H1 (cell line): ENCODE data around the gene CHRD. TPM values are rescaled to one million over a fixed set of nuclear protein-coding genes. Genes with fewer than 3 reads are reported as not detected.

Experiments used
- CTCF ChIA-PET: fragments of 300-600 bp; sonication (Branson Sonifier 250); formaldehyde crosslinking; loops from one replicate; lab custom pipeline; 2021; ENCODE audit not compliant: partially characterized antibody; lab: Charles Lee
- POLR2A ChIA-PET: fragments of 300-600 bp; sonication (Branson Sonifier 250); formaldehyde crosslinking; loops from one replicate; lab custom pipeline; 2021; ENCODE audit warnings: inconsistent platforms; ENCODE audit not compliant: partially characterized antibody; lab: Charles Lee
- DNase-seq, 2 experiments: peaks; one replicate each; pipeline versions ENCODE4 v3.0.0 to v3.0.0-alpha.2; 2010 to 2022; ENCODE audit warnings: low spot score in 2 of 2, low read depth in 1 of 2, mixed read lengths in 1 of 2
- FAIRE-seq: peaks from 2 replicates; lab custom pipeline; 2011; peaks lifted over from hg19 to GRCh38; lab: Jason Lieb, UNC
- H2AFZ ChIP-seq: 2 replicates; pipeline ENCODE4 v1.8.1; 2012; ENCODE audit warnings: low read length, inconsistent platforms
- H2AK5ac ChIP-seq: 2 replicates; pipeline ENCODE4 v1.6.1; 2013; ENCODE audit warnings: low read depth, low read length
- H2BK120ac ChIP-seq: replicated peaks from 2 replicates; pipeline ENCODE3; 2013; ENCODE audit warnings: low read depth, low read length, inconsistent platforms
- H2BK12ac ChIP-seq: 2 replicates; pipeline ENCODE4 v1.6.1; 2013; ENCODE audit warnings: low read depth, low read length
- H2BK15ac ChIP-seq: 2 replicates; pipeline ENCODE4 v1.6.1; 2013; ENCODE audit warnings: low read length
- H2BK20ac ChIP-seq: 2 replicates; pipeline ENCODE4 v1.6.1; 2013; ENCODE audit warnings: low read length
- H2BK5ac ChIP-seq: 2 replicates; pipeline ENCODE4 v1.6.1; 2013; ENCODE audit warnings: low read depth, low read length
- H3K14ac ChIP-seq: 2 replicates; pipeline ENCODE4 v1.6.1; 2013; ENCODE audit warnings: inconsistent platforms; ENCODE audit not compliant: insufficient read length
- H3K18ac ChIP-seq: 2 replicates; pipeline ENCODE4 v1.6.1; 2013; ENCODE audit warnings: low read length; ENCODE audit errors: extremely low read depth
- H3K23ac ChIP-seq: 2 replicates; pipeline ENCODE4 v1.6.1; 2013; ENCODE audit warnings: inconsistent platforms; ENCODE audit not compliant: insufficient read length
- H3K23me2 ChIP-seq: 2 replicates; pipeline ENCODE4 v1.6.1; 2013; ENCODE audit warnings: low read depth, low read length
- H3K27ac ChIP-seq: 2 replicates; pipeline ENCODE4 v1.6.1; 2011; ENCODE audit warnings: low read depth, low read length, inconsistent platforms
- H3K27me3 ChIP-seq, 4 experiments: replicated peaks in 1 of 4; 1 replicate in 1 of 4; 2 replicates in 3 of 4; pipeline versions ENCODE4 v1.6.1 to v1.8.1; 2011 to 2013; ENCODE audit warnings: low read length in 3 of 4, mild to moderate bottlenecking in 3 of 4, inconsistent platforms in 2 of 4, mixed read lengths in 2 of 4, moderate library complexity in 1 of 4; ENCODE audit not compliant: control insufficient read depth in 3 of 4, insufficient read depth in 3 of 4; ENCODE audit errors: extremely low read depth in 1 of 4
- H3K36me3 ChIP-seq, 4 experiments: 2 replicates each; pipeline versions ENCODE4 v1.6.1 to v1.8.1; 2011 to 2013; ENCODE audit warnings: mild to moderate bottlenecking in 4 of 4, low read length in 3 of 4, moderate library complexity in 2 of 4, control low read depth in 1 of 4, inconsistent platforms in 1 of 4; ENCODE audit not compliant: insufficient read depth in 4 of 4, control insufficient read depth in 2 of 4
- H3K4ac ChIP-seq: replicated peaks from 2 replicates; pipeline ENCODE3; 2013; ENCODE audit warnings: low read length, low read depth, mixed read lengths, inconsistent platforms; ENCODE audit not compliant: insufficient read length
- H3K4me1 ChIP-seq, 4 experiments: replicated peaks in 1 of 4; 1 replicate in 1 of 4; 2 replicates in 3 of 4; pipeline versions ENCODE4 v1.6.1 to v1.8.1; 2011 to 2013; ENCODE audit warnings: low read length in 3 of 4, inconsistent platforms in 2 of 4, mixed read lengths in 1 of 4; ENCODE audit not compliant: insufficient read depth in 4 of 4, control insufficient read depth in 3 of 4
- H3K4me2 ChIP-seq, 2 experiments: 2 replicates each; pipeline versions ENCODE4 v1.6.1 to v1.8.1; 2011 to 2013; ENCODE audit warnings: low read depth in 2 of 2, low read length in 2 of 2, control low read depth in 1 of 2, inconsistent platforms in 1 of 2, mild to moderate bottlenecking in 1 of 2; ENCODE audit not compliant: insufficient read depth in 1 of 2
- H3K4me3 ChIP-seq, 4 experiments: fragments of 200-600, 300-600 bp in 1 of 4; sonication (generic), shearing (Covaris generic), sonication (Bioruptor Twin) in 1 of 4; 2 replicates each; pipeline versions ENCODE4 v1.5.1 to v1.8.1; 2011 to 2016; ENCODE audit warnings: low read length in 4 of 4, low read depth in 3 of 4, control low read depth in 2 of 4, inconsistent platforms in 2 of 4, mild to moderate bottlenecking in 2 of 4, mixed read lengths in 1 of 4, moderate library complexity in 1 of 4; ENCODE audit not compliant: insufficient read depth in 2 of 4; ENCODE audit errors: extremely low read depth in 1 of 4
- H3K56ac ChIP-seq: replicated peaks from 2 replicates; pipeline ENCODE3; 2013; ENCODE audit warnings: low read depth, mild to moderate bottlenecking, mixed read lengths, low read length, inconsistent platforms; ENCODE audit not compliant: insufficient read length
- H3K79me1 ChIP-seq: 2 replicates; pipeline ENCODE4 v1.6.1; 2013; ENCODE audit warnings: low read depth, low read length, control low read depth
- H3K79me2 ChIP-seq, 2 experiments: 2 replicates each; pipeline versions ENCODE4 v1.6.1 to v1.8.1; 2012 to 2013; ENCODE audit warnings: low read length in 2 of 2, mild to moderate bottlenecking in 2 of 2, inconsistent platforms in 1 of 2; ENCODE audit not compliant: insufficient read depth in 2 of 2, control insufficient read depth in 1 of 2
- H3K9ac ChIP-seq, 4 experiments: replicated peaks in 1 of 4; 1 replicate in 1 of 4; 2 replicates in 3 of 4; pipeline versions ENCODE4 v1.6.1 to v1.8.1; 2011 to 2013; ENCODE audit warnings: low read depth in 3 of 4, low read length in 3 of 4, control low read depth in 2 of 4, mild to moderate bottlenecking in 2 of 4, moderate library complexity in 2 of 4, inconsistent platforms in 1 of 4; ENCODE audit errors: extremely low read depth in 1 of 4
- H3K9me3 ChIP-seq, 2 experiments: 2 replicates each; pipeline versions ENCODE4 v1.6.1 to v1.8.1; 2012 to 2013; ENCODE audit warnings: mild to moderate bottlenecking in 2 of 2, moderate library complexity in 2 of 2, control low read depth in 1 of 2, inconsistent platforms in 1 of 2, low read depth in 1 of 2, low read length in 1 of 2, mixed read lengths in 1 of 2; ENCODE audit not compliant: insufficient read depth in 2 of 2
- H4K20me1 ChIP-seq, 2 experiments: replicated peaks in 1 of 2; 2 replicates each; pipeline versions ENCODE3 to v1.8.1; 2011 to 2013; ENCODE audit warnings: inconsistent platforms in 2 of 2, low read length in 2 of 2, mild to moderate bottlenecking in 1 of 2; ENCODE audit not compliant: insufficient read depth in 2 of 2, control insufficient read depth in 1 of 2
- H4K5ac ChIP-seq: 2 replicates; pipeline ENCODE4 v1.6.1; 2013; ENCODE audit warnings: low read length, low read depth, mixed read lengths, inconsistent platforms; ENCODE audit not compliant: insufficient read length
- H4K8ac ChIP-seq: 2 replicates; pipeline ENCODE4 v1.8.0; 2013; ENCODE audit warnings: mild to moderate bottlenecking, moderate library complexity, low read length, inconsistent platforms; ENCODE audit not compliant: insufficient read depth; ENCODE audit errors: extremely low read depth
- H4K91ac ChIP-seq: replicated peaks from 2 replicates; pipeline ENCODE3; 2013; ENCODE audit warnings: low read length, mixed read lengths, inconsistent platforms; ENCODE audit not compliant: insufficient read length
- ASH2L ChIP-seq: fragments of 200-600, 300-600 bp; sonication (generic); IDR thresholded peaks from one replicate; pipeline ENCODE4 v1.7.1; 2017; ENCODE audit warnings: low read length
- BCL11A ChIP-seq, 2 experiments: IDR thresholded peaks; one replicate each; pipeline ENCODE4 v1.6.1; 2011; ENCODE audit warnings: low read depth in 2 of 2, low read length in 2 of 2, mild to moderate bottlenecking in 2 of 2
- BRCA1 ChIP-seq: IDR thresholded peaks from 2 replicates; pipeline ENCODE4 v1.6.1; 2012; ENCODE audit warnings: low read depth, low read length, improper control_type of control experiment
- CBX8 ChIP-seq: fragments of 300-800, 300-1000 bp; sonication (generic); IDR thresholded peaks from 2 replicates; pipeline ENCODE4 v1.7.1; 2016; ENCODE audit warnings: low read depth, low read length, borderline replicate concordance
- CEBPB ChIP-seq: IDR thresholded peaks from 2 replicates; pipeline ENCODE4 v1.6.1; 2012; ENCODE audit warnings: low read depth, low read length
- EGR1 ChIP-seq: IDR thresholded peaks from 2 replicates; pipeline ENCODE4 v1.6.1; 2011; ENCODE audit warnings: low read depth, low read length, borderline replicate concordance
- JUN ChIP-seq: IDR thresholded peaks from 2 replicates; pipeline ENCODE4 v1.6.1; 2011; ENCODE audit warnings: low read depth, mild to moderate bottlenecking, improper control_type of control experiment, low read length
- KDM4A ChIP-seq: IDR thresholded peaks from one replicate; pipeline ENCODE4 v1.7.1; 2012; ENCODE audit warnings: low read depth, mild to moderate bottlenecking, moderate library complexity, low read length, inconsistent platforms; ENCODE audit not compliant: severe bottlenecking
- POLR2AphosphoS5 ChIP-seq: IDR thresholded peaks from 2 replicates; pipeline ENCODE4 v1.6.1; 2011; ENCODE audit warnings: low read depth, low read length
- RBBP5 ChIP-seq: IDR thresholded peaks from 2 replicates; pipeline ENCODE4 v1.7.1; 2012; ENCODE audit warnings: low read depth, mild to moderate bottlenecking, inconsistent platforms, low read length, moderate library complexity, borderline replicate concordance
- RNF2 ChIP-seq: fragments of 200-900, 300-1000 bp; sonication (generic); IDR thresholded peaks from 2 replicates; pipeline ENCODE4 v1.7.1; 2016; ENCODE audit warnings: borderline replicate concordance, low read depth, mild to moderate bottlenecking, antibody characterized with exemption, low read length; ENCODE audit not compliant: poor library complexity, severe bottlenecking; ENCODE audit errors: missing control alignments
- SIX5 ChIP-seq: IDR thresholded peaks from 2 replicates; pipeline ENCODE4 v1.6.1; 2011; ENCODE audit warnings: mild to moderate bottlenecking, low read depth, low read length
- SRF ChIP-seq: IDR thresholded peaks from 2 replicates; pipeline ENCODE4 v1.6.1; 2011; ENCODE audit warnings: mild to moderate bottlenecking, low read depth, low read length, moderate library complexity
- SUZ12 ChIP-seq: fragments of 200-600 bp; sonication (generic); IDR thresholded peaks from 2 replicates; pipeline ENCODE4 v1.6.1; 2012; ENCODE audit warnings: mild to moderate bottlenecking, inconsistent platforms, low read length, moderate library complexity, mixed read lengths
- TAF1 ChIP-seq: IDR thresholded peaks from 2 replicates; pipeline ENCODE4 v1.6.1; 2011; ENCODE audit warnings: mild to moderate bottlenecking, low read depth, low read length
- YY1 ChIP-seq: IDR thresholded peaks from 2 replicates; pipeline ENCODE4 v1.6.1; 2011; ENCODE audit warnings: low read depth, mild to moderate bottlenecking, low read length
- WGBS, 2 experiments: shearing (Covaris generic) in 1 of 2; methylation state at CpG; one replicate each; pipeline versions ENCODE4 v1.1.6 to v1.1.7; 2013 to 2015; ENCODE audit warnings: low lambda C conversion rate in 2 of 2, mixed read lengths in 2 of 2, inconsistent platforms in 1 of 2, low coverage in 1 of 2, missing lambda C conversion rate in 1 of 2; ENCODE audit not compliant: insufficient replicate concordance in 2 of 2, insufficient coverage in 1 of 2, insufficient read length in 1 of 2; ENCODE audit errors: extremely low coverage in 1 of 2, missing lambda C conversion rate in 1 of 2; 5-methylcytosine and 5-hydroxymethylcytosine counted together
- polyA plus RNA-seq, 7 experiments: library from polyadenylated mRNA; depleted of rRNA in 3 of 7; stranded (reverse) in 5 of 7; unstranded in 2 of 7; fragments of >200 nt in 5 of 7; fragments of 200-250 nt in 2 of 7; gene quantifications; 1 replicate in 5 of 7; 2 replicates in 1 of 7; 4 replicates in 1 of 7; pipeline versions ENCODE4 v1.2.1 to v1.2.3, GENCODE V29; 2011 to 2013; ENCODE audit warnings: missing spikeins in 2 of 7, mixed read lengths in 2 of 7
- total RNA-seq: library from RNA; stranded (reverse); fragmentation: NEBNext Ultra II Directional; extraction: Animal tissue kit (Norgen Biotek cat#: 25700); gene quantifications from 2 replicates; pipeline ENCODE4 v1.2.1, GENCODE V29; 2021

CHRD gene
- total and polyA plus RNA-seq, 2 of the 8 experiments (the other 6 are each of a cell fraction or from before 2014, with no cell fraction given), result 0.62 to 0.86 TPM

DNA sequence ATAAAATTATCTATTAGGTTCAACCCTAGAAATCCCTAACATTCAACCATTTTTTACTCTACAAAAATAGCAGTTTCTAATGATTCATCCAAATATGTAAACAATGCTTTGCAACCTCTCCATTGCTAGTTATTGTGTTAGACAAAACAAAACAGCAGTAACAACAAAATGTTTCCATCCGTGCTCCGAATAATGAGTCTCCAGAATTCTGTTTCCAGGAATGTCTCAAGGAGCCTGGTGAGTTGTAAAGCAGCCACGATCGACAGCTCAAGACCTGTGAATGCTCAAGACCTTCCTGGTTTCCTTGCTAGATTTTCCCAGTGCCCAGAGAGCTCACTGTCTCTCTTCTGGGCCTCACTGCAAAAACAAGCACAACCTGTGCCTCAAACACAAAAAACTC, 49.9 kb downstream of the CHRD start:
- no peak overlapping the region for H2BK5ac ChIP-seq
- no peaks in the 10 kb centered on the region for H3K4me1 ChIP-seq
- H3K56ac ChIP-seq, result no peak overlapping the region
- H3K9ac ChIP-seq, result no peak overlapping the region
- no peak overlapping the region for H3K14ac ChIP-seq
- no peak overlapping the region for H2AFZ ChIP-seq
- no peak overlapping the region for H3K4me2 ChIP-seq
- FAIRE-seq (no peak), DNase-seq (no peak)
- 80% methylated on average over 4 of the region's 4 CpGs; no CpG with 5 or more reads in 1 of the 2 experiments for WGBS, 2 experiments
- no peak overlapping the region for H3K23ac ChIP-seq
- no peak overlapping the region for H3K18ac ChIP-seq
- H3K79me1 ChIP-seq, result no peaks in the 10 kb centered on the region
- ChIA-PET CTCF (interaction anchor here (0.6 to 3.8 kb wide), 4 partner anchors 11 to 374 kb away, joined by 3 to 22 read pairs (median 4); no protein-coding TSS in a partner anchor), POLR2A (no interaction called here)
- no peak overlapping the region for H2BK20ac ChIP-seq
- H2BK15ac ChIP-seq, result no peak overlapping the region
- no peaks in the 10 kb centered on the region for H3K9me3 ChIP-seq
- no peak overlapping the region for H4K5ac ChIP-seq
- no peak overlapping the region for H3K4me3 ChIP-seq
- no peaks in the 10 kb centered on the region for H4K20me1 ChIP-seq
- H3K27ac ChIP-seq, result no peak overlapping the region
- no peaks in the 10 kb centered on the region for H3K36me3 ChIP-seq
- no peak overlapping the region for H2BK120ac ChIP-seq
- no peaks in the 10 kb centered on the region; the same call in 1 of the 2 replicates for H3K23me2 ChIP-seq
- H3K4ac ChIP-seq, result no peak overlapping the region
- H3K79me2 ChIP-seq, result no peaks in the 10 kb centered on the region
- H4K91ac ChIP-seq, result no peak overlapping the region
- H2BK12ac ChIP-seq, result no peak overlapping the region
- no peak overlapping the region for H2AK5ac ChIP-seq
- H4K8ac ChIP-seq, result no peak overlapping the region
- H3K27me3 ChIP-seq, result no peaks in the 10 kb centered on the region
- TF ChIP-seq RBBP5, result no peak
- TF ChIP-seq SUZ12, result no peak
- TF ChIP-seq KDM4A, result no peak
- no peak for TF ChIP-seq POLR2AphosphoS5
- no peak for TF ChIP-seq BRCA1
- no peak for TF ChIP-seq BCL11A (IDR thresholded peaks at IDR 0.05; ENCODE audit: low read depth in 2 of 2, low read length in 2 of 2)
- no peak for TF ChIP-seq CEBPB
- no peak for TF ChIP-seq RNF2
- TF ChIP-seq EGR1, result no peak
- no peak for TF ChIP-seq CBX8
- TF ChIP-seq TAF1, result no peak
- TF ChIP-seq SRF, result no peak
- no peak for TF ChIP-seq SIX5
- TF ChIP-seq ASH2L, result no peak
- no peak for TF ChIP-seq JUN
- no peak for TF ChIP-seq YY1
